MM.1S (cell line): ENCODE results near the gene COL5A1.

Source experiments
- DNase-seq: peaks from one replicate; pipeline ENCODE4 v3.0.0-alpha.2; 2015
- H2AFZ ChIP-seq: fragments of 300-600 bp; sonication (generic); 2 replicates; pipeline ENCODE4 v1.6.0; 2016; ENCODE audit warnings: antibody characterized with exemption, low read length
- H3F3A ChIP-seq: fragments of 300-600 bp; sonication (generic); 2 replicates; pipeline ENCODE4 v1.6.1; 2016; ENCODE audit warnings: mild to moderate bottlenecking, antibody characterized with exemption, low read length, moderate library complexity, mixed read lengths; ENCODE audit not compliant: insufficient read depth
- H3K27ac ChIP-seq: fragments of 300-600 bp; sonication (generic); 2 replicates; pipeline ENCODE4 v1.5.1; 2016; ENCODE audit warnings: mild to moderate bottlenecking, low read length
- H3K27me3 ChIP-seq: fragments of 300-600 bp; sonication (generic); replicated peaks from 2 replicates; pipeline ENCODE4 v1.6.0; 2016; ENCODE audit warnings: low read length; ENCODE audit not compliant: insufficient read depth
- H3K36me3 ChIP-seq: fragments of 300-600 bp; sonication (generic); replicated peaks from 2 replicates; pipeline ENCODE4 v1.6.1; 2016; ENCODE audit warnings: mild to moderate bottlenecking, low read length, mixed read lengths; ENCODE audit not compliant: insufficient read depth
- H3K4me1 ChIP-seq: fragments of 300-600 bp; sonication (generic); 2 replicates; pipeline ENCODE4 v1.6.1; 2016; ENCODE audit warnings: low read length, mixed read lengths
- H3K4me2 ChIP-seq: fragments of 300-600 bp; sonication (generic); 2 replicates; pipeline ENCODE4 v1.6.0; 2016; ENCODE audit warnings: low read depth, low read length
- H3K4me3 ChIP-seq: fragments of 300-600 bp; sonication (generic); 2 replicates; pipeline ENCODE4 v1.5.1; 2016; ENCODE audit warnings: low read length, mixed read lengths
- H3K79me2 ChIP-seq: fragments of 300-600 bp; sonication (generic); 2 replicates; pipeline ENCODE4 v1.6.1; 2016; ENCODE audit warnings: mixed run types, low read length, mixed read lengths
- H3K9ac ChIP-seq: fragments of 300-600 bp; sonication (generic); 2 replicates; pipeline ENCODE4 v1.6.1; 2016; ENCODE audit warnings: low read length, mixed read lengths
- H3K9me2 ChIP-seq: fragments of 300-600 bp; sonication (generic); replicated peaks from 2 replicates; pipeline ENCODE4 v1.6.1; 2016; ENCODE audit warnings: mild to moderate bottlenecking, low read length, mixed read lengths; ENCODE audit not compliant: insufficient read depth
- H3K9me3 ChIP-seq: fragments of 300-600 bp; sonication (generic); replicated peaks from 2 replicates; pipeline ENCODE4 v1.6.1; 2016; ENCODE audit warnings: mild to moderate bottlenecking, low read length, mixed read lengths; ENCODE audit not compliant: insufficient read depth
- H4K20me1 ChIP-seq: fragments of 300-600 bp; sonication (generic); 2 replicates; pipeline ENCODE4 v1.6.1; 2016; ENCODE audit warnings: mild to moderate bottlenecking, low read length, moderate library complexity, mixed read lengths; ENCODE audit not compliant: insufficient read depth
- EZH2 ChIP-seq: fragments of 300-600 bp; sonication (generic); optimal IDR thresholded peaks from 2 replicates; pipeline ENCODE3; 2017; ENCODE audit warnings: low read depth, mild to moderate bottlenecking, antibody characterized with exemption, low read length, mixed read lengths
- EZH2phosphoT487 ChIP-seq: fragments of 300-600 bp; sonication (generic); IDR thresholded peaks from 2 replicates; pipeline ENCODE4 v1.6.1; 2018; ENCODE audit warnings: antibody characterized with exemption, low read length
- TF ChIP-seq, protein P1 (sequence below): fragments of 300-600 bp; sonication (generic); IDR thresholded peaks from 2 replicates; pipeline ENCODE4 v1.5.1; 2016; ENCODE audit warnings: antibody characterized with exemption, low read length, mixed read lengths

Gene COL5A1

DNA sequence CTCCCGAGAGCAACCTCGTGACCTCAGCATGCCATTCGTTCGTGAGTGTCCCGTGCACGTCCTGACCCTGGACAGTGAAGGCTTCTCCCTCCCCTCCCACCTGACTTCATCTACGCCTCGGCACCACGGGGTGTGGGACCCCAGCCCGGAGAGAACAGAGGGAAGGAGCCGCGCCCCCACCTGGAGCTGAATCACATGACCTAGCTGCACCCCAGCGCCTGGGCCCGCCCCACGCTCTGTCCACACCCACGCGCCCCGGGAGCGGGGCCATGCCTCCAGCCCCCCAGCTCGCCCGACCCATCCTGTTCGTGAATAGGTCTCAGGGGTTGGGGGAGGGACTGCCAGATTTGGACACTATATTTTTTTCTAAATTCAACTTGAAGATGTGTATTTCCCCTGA, 200.7 kb downstream of the COL5A1 start:
- Histone ChIP-seq H3K9ac (no peak overlapping the region), H3K9me2 (no peaks in the 10 kb centered on the region), H3K4me3 (no peak overlapping the region), H2AFZ (no peak overlapping the region), H3K4me2 (no peak overlapping the region), H3F3A (no peaks in the 10 kb centered on the region), H3K27ac (no peak overlapping the region), H3K27me3 (peaks cover 51% of the 10 kb centered on the region), H4K20me1 (no peaks in the 10 kb centered on the region), H3K4me1 (no peaks in the 10 kb centered on the region), H3K79me2 (no peaks in the 10 kb centered on the region), H3K9me3 (no peaks in the 10 kb centered on the region), H3K36me3 (no peaks in the 10 kb centered on the region)
- TF ChIP-seq EZH2: no peak
- TF ChIP-seq, protein P1, sequence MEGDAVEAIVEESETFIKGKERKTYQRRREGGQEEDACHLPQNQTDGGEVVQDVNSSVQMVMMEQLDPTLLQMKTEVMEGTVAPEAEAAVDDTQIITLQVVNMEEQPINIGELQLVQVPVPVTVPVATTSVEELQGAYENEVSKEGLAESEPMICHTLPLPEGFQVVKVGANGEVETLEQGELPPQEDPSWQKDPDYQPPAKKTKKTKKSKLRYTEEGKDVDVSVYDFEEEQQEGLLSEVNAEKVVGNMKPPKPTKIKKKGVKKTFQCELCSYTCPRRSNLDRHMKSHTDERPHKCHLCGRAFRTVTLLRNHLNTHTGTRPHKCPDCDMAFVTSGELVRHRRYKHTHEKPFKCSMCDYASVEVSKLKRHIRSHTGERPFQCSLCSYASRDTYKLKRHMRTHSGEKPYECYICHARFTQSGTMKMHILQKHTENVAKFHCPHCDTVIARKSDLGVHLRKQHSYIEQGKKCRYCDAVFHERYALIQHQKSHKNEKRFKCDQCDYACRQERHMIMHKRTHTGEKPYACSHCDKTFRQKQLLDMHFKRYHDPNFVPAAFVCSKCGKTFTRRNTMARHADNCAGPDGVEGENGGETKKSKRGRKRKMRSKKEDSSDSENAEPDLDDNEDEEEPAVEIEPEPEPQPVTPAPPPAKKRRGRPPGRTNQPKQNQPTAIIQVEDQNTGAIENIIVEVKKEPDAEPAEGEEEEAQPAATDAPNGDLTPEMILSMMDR: no peak
- TF ChIP-seq EZH2phosphoT487: no peak
- DNase-seq: no peak

GRCh38 chr9:134843740-134844139, 202.1 kb downstream of the COL5A1 start:
- no peak overlapping the region for H3K4me3 ChIP-seq
- H3K27ac ChIP-seq: no peak overlapping the region
- no peaks in the 10 kb centered on the region for H3K4me1 ChIP-seq
- no peak for DNase-seq
- no peak for TF ChIP-seq EZH2phosphoT487
- TF ChIP-seq, protein P1: no peak
- no peaks in the 10 kb centered on the region for H3K36me3 ChIP-seq
- H3K9me3 ChIP-seq: no peaks in the 10 kb centered on the region
- H3K9me2 ChIP-seq: no peaks in the 10 kb centered on the region
- H3K9ac ChIP-seq: no peak overlapping the region
- H2AFZ ChIP-seq: no peak overlapping the region
- peaks cover 40% of the 10 kb centered on the region for H3K27me3 ChIP-seq
- H3K79me2 ChIP-seq: no peaks in the 10 kb centered on the region
- no peaks in the 10 kb centered on the region for H4K20me1 ChIP-seq
- no peak overlapping the region for H3K4me2 ChIP-seq
- H3F3A ChIP-seq: no peaks in the 10 kb centered on the region

DNA sequence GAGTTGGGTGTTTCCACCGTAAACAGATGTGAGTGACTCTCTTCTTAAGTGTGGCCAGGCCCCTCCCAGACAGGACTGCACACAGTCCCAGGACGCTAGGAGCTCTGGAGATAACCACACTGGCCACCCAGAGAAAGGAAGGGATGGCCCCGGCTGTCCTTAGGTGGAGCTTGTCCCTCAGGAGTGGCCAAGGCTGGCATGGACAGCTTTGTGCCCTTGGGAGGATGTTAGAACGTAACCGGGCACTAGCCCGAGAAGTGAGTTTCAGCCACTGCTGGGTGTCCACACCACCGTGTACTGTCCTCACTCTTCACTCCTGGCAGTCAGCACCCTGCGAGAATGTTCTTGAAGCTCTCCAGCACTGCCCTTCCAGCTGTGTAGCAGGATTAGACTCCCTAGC, 203.2 kb downstream of the COL5A1 start:
- no peaks in the 10 kb centered on the region for H3K4me1 ChIP-seq
- no peak overlapping the region for H3K27ac ChIP-seq
- no peaks in the 10 kb centered on the region for H4K20me1 ChIP-seq
- TF ChIP-seq, protein P1: no peak
- TF ChIP-seq EZH2phosphoT487: no peak
- no peak for TF ChIP-seq EZH2
- no peak overlapping the region for H3K4me3 ChIP-seq
- H3K9me2 ChIP-seq: no peaks in the 10 kb centered on the region
- no peaks in the 10 kb centered on the region for H3K79me2 ChIP-seq
- no peak overlapping the region for H3K4me2 ChIP-seq
- H3K9ac ChIP-seq: no peak overlapping the region
- H3K36me3 ChIP-seq: no peaks in the 10 kb centered on the region
- no peaks in the 10 kb centered on the region for H3F3A ChIP-seq
- no peak for DNase-seq
- H3K27me3 ChIP-seq: peaks cover 35% of the 10 kb centered on the region
- no peak overlapping the region for H2AFZ ChIP-seq
- H3K9me3 ChIP-seq: no peaks in the 10 kb centered on the region

GRCh38 chr9:134846187-134846586, 204.6 kb downstream of the COL5A1 start:
- no peak for DNase-seq
- peaks cover 35% of the 10 kb centered on the region for H3K27me3 ChIP-seq
- no peaks in the 10 kb centered on the region for H3K9me2 ChIP-seq
- no peaks in the 10 kb centered on the region for H4K20me1 ChIP-seq
- TF ChIP-seq EZH2 (no peak), EZH2phosphoT487 (no peak)
- TF ChIP-seq, protein P1: no peak
- no peak overlapping the region for H3K9ac ChIP-seq
- H3K4me2 ChIP-seq: no peak overlapping the region
- H3K36me3 ChIP-seq: no peaks in the 10 kb centered on the region
- H3K4me3 ChIP-seq: no peak overlapping the region
- no peaks in the 10 kb centered on the region for H3K79me2 ChIP-seq
- no peaks in the 10 kb centered on the region for H3K4me1 ChIP-seq
- no peaks in the 10 kb centered on the region for H3F3A ChIP-seq
- no peak overlapping the region for H3K27ac ChIP-seq
- H3K9me3 ChIP-seq: no peaks in the 10 kb centered on the region
- no peak overlapping the region for H2AFZ ChIP-seq
